Choroid plexus epithelial cell (primary cell): ENCODE data around the gene PPIL3.
A peak's percentile ranks its signal among the peaks of the same experiment; 100 is the strongest.

Experiments
- DNase-seq: peaks from one replicate; pipeline ENCODE4 v3.0.0-alpha.2; 2010; ENCODE audit warnings: low read depth
- H3K4me3 ChIP-seq: 2 replicates; pipeline ENCODE4 v1.5.1; 2011; ENCODE audit warnings: low read depth, mild to moderate bottlenecking, control low read depth, low read length, moderate library complexity
- TF ChIP-seq, protein P1 (sequence below): conservative IDR thresholded peaks from 2 replicates; pipeline ENCODE4 v1.5.1; 2011; ENCODE audit warnings: low read depth, mild to moderate bottlenecking, control low read depth, inconsistent platforms, low read length, moderate library complexity

The PPIL3 gene

DNA sequence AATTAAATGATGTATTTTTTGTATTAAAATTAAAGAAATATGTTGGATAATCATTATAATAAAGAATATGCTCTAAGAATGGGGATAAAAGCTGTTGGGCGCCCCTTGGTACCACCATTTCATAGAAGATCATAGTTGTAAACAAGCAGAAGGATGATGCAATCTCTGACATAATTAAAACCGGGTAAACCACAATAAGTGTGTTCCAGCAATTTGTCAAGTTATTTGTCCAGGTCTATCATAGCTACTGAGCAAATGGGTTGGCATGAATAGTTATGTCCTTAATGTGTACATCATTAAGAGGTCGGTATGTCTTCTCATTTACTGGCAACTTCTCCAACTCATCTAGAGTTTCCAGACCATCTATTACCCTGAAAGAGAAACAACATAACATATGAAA lies 17.7 kb downstream of the PPIL3 start:
- TF ChIP-seq, protein P1, sequence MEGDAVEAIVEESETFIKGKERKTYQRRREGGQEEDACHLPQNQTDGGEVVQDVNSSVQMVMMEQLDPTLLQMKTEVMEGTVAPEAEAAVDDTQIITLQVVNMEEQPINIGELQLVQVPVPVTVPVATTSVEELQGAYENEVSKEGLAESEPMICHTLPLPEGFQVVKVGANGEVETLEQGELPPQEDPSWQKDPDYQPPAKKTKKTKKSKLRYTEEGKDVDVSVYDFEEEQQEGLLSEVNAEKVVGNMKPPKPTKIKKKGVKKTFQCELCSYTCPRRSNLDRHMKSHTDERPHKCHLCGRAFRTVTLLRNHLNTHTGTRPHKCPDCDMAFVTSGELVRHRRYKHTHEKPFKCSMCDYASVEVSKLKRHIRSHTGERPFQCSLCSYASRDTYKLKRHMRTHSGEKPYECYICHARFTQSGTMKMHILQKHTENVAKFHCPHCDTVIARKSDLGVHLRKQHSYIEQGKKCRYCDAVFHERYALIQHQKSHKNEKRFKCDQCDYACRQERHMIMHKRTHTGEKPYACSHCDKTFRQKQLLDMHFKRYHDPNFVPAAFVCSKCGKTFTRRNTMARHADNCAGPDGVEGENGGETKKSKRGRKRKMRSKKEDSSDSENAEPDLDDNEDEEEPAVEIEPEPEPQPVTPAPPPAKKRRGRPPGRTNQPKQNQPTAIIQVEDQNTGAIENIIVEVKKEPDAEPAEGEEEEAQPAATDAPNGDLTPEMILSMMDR, result no peak
- no peak overlapping the region for H3K4me3 ChIP-seq
- no peak for DNase-seq

GRCh38 chr2:200869014-200869413 lies 19.9 kb downstream of the PPIL3 start:
- TF ChIP-seq, protein P1, result no peak
- no peak overlapping the region for H3K4me3 ChIP-seq
- DNase-seq, result no peak

GRCh38 chr2:200864176-200865034 lies 24.5 kb downstream of the PPIL3 start, which contains the start of gene CLK1:
Gene CLK1 (minus strand): TSS chr2:200864658. CDS start chr2:200861862, 2,796 bp downstream.
- peak; percentile 95 for DNase-seq
- TF ChIP-seq, protein P1, result no peak
- H3K4me3 ChIP-seq, result peak within 1 kb of the TSS; percentile 94

- DNase-seq, result no peak
- TF ChIP-seq, protein P1, result no peak
- peak overlapping the region; percentile 94 for H3K4me3 ChIP-seq
Observed at GRCh38 chr2:200863782-200864175, 25.1 kb downstream of the PPIL3 start.

DNA sequence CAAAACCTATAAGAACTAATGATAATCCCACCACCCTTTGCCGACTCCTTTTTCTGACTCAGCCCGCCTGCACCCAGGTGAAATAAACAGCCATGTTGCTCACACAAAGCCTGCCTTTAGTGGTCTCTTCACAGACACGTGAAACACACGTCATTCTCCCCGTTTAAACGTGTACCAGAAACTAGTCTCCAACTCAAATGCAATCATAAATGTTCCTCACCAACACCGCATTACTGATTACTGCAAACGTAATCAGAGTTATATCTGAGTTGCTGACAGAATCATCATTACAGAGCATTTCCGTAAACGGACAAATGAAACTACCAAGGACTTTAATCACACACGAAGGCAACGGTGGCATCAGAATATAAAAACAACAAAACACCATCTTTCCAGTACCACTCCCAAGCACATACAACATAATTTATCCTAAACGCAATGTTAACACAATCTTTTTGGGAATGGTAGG lies 26.3 kb downstream of the PPIL3 start:
- DNase-seq, result peak; percentile 80
- TF ChIP-seq, protein P1, result no peak
- H3K4me3 ChIP-seq, result peak overlapping the region; percentile 94

GRCh38 chr2:200861617-200862155 lies 27.2 kb downstream of the PPIL3 start:
- TF ChIP-seq, protein P1, result no peak
- H3K4me3 ChIP-seq, result peak overlapping the region; percentile 94
- DNase-seq, result no peak
